Astrocyte of the cerebellum (primary cell): Measurements from ENCODE around the gene HMGB1.
A peak's percentile ranks its signal among the peaks of the same experiment; 100 is the strongest.

Source experiments
- DNase-seq: peaks from one replicate; pipeline ENCODE4 v3.0.0-alpha.2; 2011; ENCODE audit warnings: low read depth
- H3K4me3 ChIP-seq: 2 replicates; pipeline ENCODE4 v1.5.1; 2011; ENCODE audit warnings: mild to moderate bottlenecking, low read depth, low read length, moderate library complexity
- in situ Hi-C: cut with HindIII; loops from 2 replicates; pipeline ENCODE4 v1.10.0; 2017; ENCODE audit warnings: low sequenced_read_pairs
- TF ChIP-seq, protein P1 (sequence below): IDR thresholded peaks from 2 replicates; pipeline ENCODE4 v1.5.1; 2012; ENCODE audit warnings: low read length, low read depth, moderate library complexity, mild to moderate bottlenecking; ENCODE audit errors: missing control alignments

HMGB1 gene

DNA sequence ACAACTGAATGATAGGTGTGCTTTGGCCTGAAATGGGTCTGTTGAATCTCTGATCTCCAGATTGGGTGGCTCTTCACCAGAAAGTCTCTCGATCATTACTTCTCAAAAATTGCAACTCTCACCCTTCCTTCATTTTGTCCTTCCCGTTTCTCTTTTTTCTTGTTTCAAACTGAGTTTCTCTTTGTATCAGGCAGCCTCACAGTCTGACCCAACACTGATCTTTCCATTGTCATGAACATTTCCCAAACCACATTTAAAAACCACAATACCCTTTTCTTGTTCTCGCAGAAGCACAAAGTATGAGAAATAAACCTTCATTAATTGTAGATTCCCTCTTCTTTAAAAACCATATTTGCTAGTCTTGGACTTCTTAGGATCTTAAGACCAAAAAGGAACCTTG lies 33.6 kb upstream of the HMGB1 start:
- TF ChIP-seq, protein P1, sequence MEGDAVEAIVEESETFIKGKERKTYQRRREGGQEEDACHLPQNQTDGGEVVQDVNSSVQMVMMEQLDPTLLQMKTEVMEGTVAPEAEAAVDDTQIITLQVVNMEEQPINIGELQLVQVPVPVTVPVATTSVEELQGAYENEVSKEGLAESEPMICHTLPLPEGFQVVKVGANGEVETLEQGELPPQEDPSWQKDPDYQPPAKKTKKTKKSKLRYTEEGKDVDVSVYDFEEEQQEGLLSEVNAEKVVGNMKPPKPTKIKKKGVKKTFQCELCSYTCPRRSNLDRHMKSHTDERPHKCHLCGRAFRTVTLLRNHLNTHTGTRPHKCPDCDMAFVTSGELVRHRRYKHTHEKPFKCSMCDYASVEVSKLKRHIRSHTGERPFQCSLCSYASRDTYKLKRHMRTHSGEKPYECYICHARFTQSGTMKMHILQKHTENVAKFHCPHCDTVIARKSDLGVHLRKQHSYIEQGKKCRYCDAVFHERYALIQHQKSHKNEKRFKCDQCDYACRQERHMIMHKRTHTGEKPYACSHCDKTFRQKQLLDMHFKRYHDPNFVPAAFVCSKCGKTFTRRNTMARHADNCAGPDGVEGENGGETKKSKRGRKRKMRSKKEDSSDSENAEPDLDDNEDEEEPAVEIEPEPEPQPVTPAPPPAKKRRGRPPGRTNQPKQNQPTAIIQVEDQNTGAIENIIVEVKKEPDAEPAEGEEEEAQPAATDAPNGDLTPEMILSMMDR = no peak
- H3K4me3 ChIP-seq = no peak overlapping the region
- in situ Hi-C loops = no loop called here
- DNase-seq = peak; percentile 8

DNA sequence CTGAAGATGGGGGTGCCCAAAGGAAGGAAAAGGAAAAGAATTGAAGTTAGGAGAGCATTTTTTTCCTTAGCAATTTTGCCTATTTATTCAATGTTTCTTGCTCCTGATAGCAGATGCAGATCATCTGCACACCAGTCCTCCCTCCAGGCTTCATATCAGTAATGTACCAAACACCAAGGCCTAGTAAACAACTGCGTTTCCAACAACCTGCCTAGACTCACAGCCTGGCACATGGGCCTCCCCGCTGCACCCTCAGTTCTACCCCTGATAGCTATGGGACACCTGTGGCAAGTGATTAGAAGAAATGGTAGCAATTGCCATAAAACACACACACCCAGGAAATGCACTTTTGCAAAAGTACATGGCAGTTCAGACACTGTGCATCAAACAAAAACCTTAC lies 30.4 kb upstream of the HMGB1 start:
- no peak for DNase-seq
- no peak overlapping the region for H3K4me3 ChIP-seq
- in situ Hi-C loops = no loop called here
- TF ChIP-seq, protein P1 = no peak

GRCh38 chr13:30495746-30496145 lies 30.0 kb upstream of the HMGB1 start:
- in situ Hi-C loops = no loop called here
- no peak for DNase-seq
- TF ChIP-seq, protein P1 = no peak
- no peak overlapping the region for H3K4me3 ChIP-seq

DNA sequence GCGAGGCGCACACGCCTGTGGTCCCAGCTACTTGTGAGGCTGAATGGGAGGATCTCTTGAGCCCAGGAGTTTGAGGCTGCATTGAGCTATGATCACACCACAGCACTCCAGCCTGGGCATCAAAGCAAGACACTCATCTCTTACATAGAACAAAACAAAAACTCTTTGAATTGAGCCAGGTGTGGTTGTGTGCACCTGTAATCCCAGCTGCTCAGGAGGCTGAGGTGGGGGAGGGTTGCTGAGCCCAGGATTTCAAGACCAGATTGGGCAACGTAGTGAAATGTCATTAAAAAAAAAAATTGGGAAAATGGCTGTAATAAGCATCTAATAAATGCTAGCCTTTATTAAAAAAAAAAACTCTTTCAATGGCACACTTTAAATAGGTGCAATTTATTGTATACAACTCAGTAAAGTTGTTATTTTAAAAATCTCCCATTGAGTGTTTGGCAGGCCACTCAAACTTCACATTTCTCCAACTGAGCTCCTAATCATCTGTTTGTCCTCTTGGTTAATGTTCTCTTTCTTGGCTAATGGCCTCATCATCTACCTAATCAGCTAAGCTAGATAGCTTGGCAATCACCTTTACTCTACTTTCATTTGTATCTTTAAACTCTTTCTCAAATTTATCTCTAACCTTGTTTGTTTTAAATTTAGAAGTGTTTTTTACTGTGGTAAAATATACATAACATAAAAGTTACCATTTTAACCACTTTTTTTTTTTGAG lies 28.1 kb upstream of the HMGB1 start:
- TF ChIP-seq, protein P1 = no peak
- H3K4me3 ChIP-seq = no peak overlapping the region
- DNase-seq = no peak
- in situ Hi-C loops = no loop called here

DNA sequence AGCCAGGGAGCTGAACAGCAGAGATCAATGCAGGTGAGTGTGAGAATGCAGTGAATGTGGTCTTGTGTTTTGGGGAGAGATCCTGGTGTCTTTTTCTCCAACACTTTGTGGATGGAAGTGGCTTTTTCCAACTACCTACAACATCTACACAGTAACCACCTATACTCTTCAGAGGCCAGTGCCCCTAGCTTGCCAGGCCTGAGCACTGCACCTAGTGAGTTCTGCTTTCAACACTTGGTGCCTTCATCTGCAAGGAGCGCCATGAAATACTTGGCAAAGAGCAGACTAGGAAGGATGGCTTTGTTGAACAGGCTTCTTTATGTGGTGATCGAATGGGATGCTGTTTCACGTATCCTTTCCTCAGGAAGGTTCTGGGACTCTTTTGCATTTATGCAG lies 21.3 kb upstream of the HMGB1 start:
- H3K4me3 ChIP-seq = no peak overlapping the region
- no peak for DNase-seq
- TF ChIP-seq, protein P1 = no peak
- in situ Hi-C loops = no loop called here

GRCh38 chr13:30486230-30487074 lies 20.7 kb upstream of the HMGB1 start:
- in situ Hi-C loops = no loop called here
- no peak for DNase-seq
- TF ChIP-seq, protein P1 = no peak
- no peak overlapping the region for H3K4me3 ChIP-seq
